Keratinocyte (primary cell): ENCODE data around the gene CREG2. TPM values are rescaled to one million over a fixed set of nuclear protein-coding genes. Genes with fewer than 3 reads are reported as not detected.

Experiments
- DNase-seq: peaks from one replicate; pipeline ENCODE4 v3.0.0-alpha.2; 2011; ENCODE audit warnings: low read depth, missing footprints, low spot score
- FAIRE-seq: peaks from 2 replicates; lab custom pipeline; 2011; peaks lifted over from hg19 to GRCh38; lab: Jason Lieb, UNC
- H2AFZ ChIP-seq: 2 replicates; pipeline ENCODE4 v1.6.0; 2012; ENCODE audit warnings: low read length, control low read depth, inconsistent platforms; ENCODE audit not compliant: control insufficient read depth
- H3K27ac ChIP-seq: 2 replicates; pipeline ENCODE4 v1.5.1; 2011; ENCODE audit warnings: low read length; ENCODE audit not compliant: control insufficient read depth, insufficient read depth
- H3K27me3 ChIP-seq: 3 replicates; pipeline ENCODE4 v1.6.0; 2011; ENCODE audit warnings: low read length; ENCODE audit not compliant: control insufficient read depth, insufficient read depth; ENCODE audit errors: extremely low read depth
- H3K36me3 ChIP-seq, 2 experiments: 2 replicates in 1 of 2; 3 replicates in 1 of 2; pipeline ENCODE4 v1.5.1; 2011; ENCODE audit warnings: low read length in 2 of 2, mild to moderate bottlenecking in 1 of 2; ENCODE audit not compliant: control insufficient read depth in 2 of 2, insufficient read depth in 2 of 2; ENCODE audit errors: extremely low read depth in 1 of 2
- H3K4me1 ChIP-seq: 3 replicates; pipeline ENCODE4 v1.5.1; 2011; ENCODE audit warnings: low read length; ENCODE audit not compliant: control insufficient read depth, insufficient read depth; ENCODE audit errors: extremely low read depth
- H3K4me2 ChIP-seq: 3 replicates; pipeline ENCODE4 v1.6.0; 2011; ENCODE audit warnings: low read depth, low read length; ENCODE audit not compliant: control insufficient read depth, insufficient read depth; ENCODE audit errors: extremely low read depth
- H3K4me3 ChIP-seq, 3 experiments: fragments of 200-600 bp in 1 of 3; sonication (generic) in 1 of 3; 2 replicates in 2 of 3; 3 replicates in 1 of 3; pipeline ENCODE4 v1.5.1; 2011 to 2016; ENCODE audit warnings: low read length in 3 of 3, mild to moderate bottlenecking in 3 of 3, control low read depth in 2 of 3, inconsistent platforms in 1 of 3, low read depth in 1 of 3, mixed read lengths in 1 of 3, mixed run types in 1 of 3, moderate library complexity in 1 of 3; ENCODE audit not compliant: control insufficient read depth in 2 of 3, insufficient read depth in 2 of 3; ENCODE audit errors: extremely low read depth in 1 of 3
- H3K79me2 ChIP-seq: 2 replicates; pipeline ENCODE4 v1.6.0; 2012; ENCODE audit warnings: low read length; ENCODE audit not compliant: control insufficient read depth, insufficient read depth
- H3K9ac ChIP-seq: 3 replicates; pipeline ENCODE4 v1.6.0; 2011; ENCODE audit warnings: low read length; ENCODE audit not compliant: control insufficient read depth, insufficient read depth; ENCODE audit errors: extremely low read depth
- H3K9me1 ChIP-seq: 3 replicates; pipeline ENCODE4 v1.6.0; 2011; ENCODE audit warnings: low read length; ENCODE audit not compliant: control insufficient read depth, insufficient read depth; ENCODE audit errors: extremely low read depth
- H3K9me3 ChIP-seq: 2 replicates; pipeline ENCODE4 v1.5.1; 2012; ENCODE audit warnings: low read depth, low read length; ENCODE audit not compliant: control insufficient read depth
- H4K20me1 ChIP-seq: 3 replicates; pipeline ENCODE4 v1.6.0; 2011; ENCODE audit warnings: low read length; ENCODE audit not compliant: control insufficient read depth, insufficient read depth; ENCODE audit errors: extremely low read depth
- CTCF ChIP-seq, 3 experiments: IDR thresholded peaks in 1 of 3; conservative IDR thresholded peaks in 1 of 3; optimal IDR thresholded peaks in 1 of 3; 2 replicates in 2 of 3; 3 replicates in 1 of 3; pipeline versions ENCODE3 to v1.5.1; 2011; ENCODE audit warnings: low read length in 3 of 3, mild to moderate bottlenecking in 3 of 3, moderate library complexity in 2 of 3, control low read depth in 1 of 3, inconsistent platforms in 1 of 3; ENCODE audit not compliant: insufficient read depth in 2 of 3; ENCODE audit errors: extremely low read depth in 1 of 3
- EZH2 ChIP-seq: IDR thresholded peaks from one replicate; pipeline ENCODE4 v1.6.1; 2012; ENCODE audit warnings: inconsistent platforms, mild to moderate bottlenecking, low read length, moderate library complexity
- dilution Hi-C: fragments of 300-500 bp; cut with MboI; formaldehyde crosslinking; loops from one replicate; pipeline ENCODE4 v1.7.0; 2020; ENCODE audit warnings: low sequenced_read_pairs; ENCODE audit not compliant: extremely low pct_ligation_motif_present
- polyA plus RNA-seq, 5 experiments: library from polyadenylated mRNA; depleted of rRNA in 3 of 5; stranded (reverse) in 3 of 5; stranded (forward) in 1 of 5; unstranded in 1 of 5; fragments of >200 nt; gene quantifications; 1 replicate in 1 of 5; 2 replicates in 3 of 5; 3 replicates in 1 of 5; pipeline versions ENCODE4 v1.2.1 to v1.2.3, GENCODE V29; 2011 to 2012; ENCODE audit warnings: missing spikeins in 2 of 5, low read depth in 1 of 5, low replicate concordance in 1 of 5

The CREG2 gene
- polyA plus RNA-seq, 1 donor (not counting 4 experiments of a cell fraction or from before 2014, with no cell fraction given) = 1.7 TPM

- no peak overlapping the region for H3K9ac ChIP-seq
- DNase-seq (no peak), FAIRE-seq (no peak)
- dilution Hi-C loops = no loop called here
- no peak overlapping the region for H3K4me2 ChIP-seq
- no peaks in the 10 kb centered on the region for H3K27me3 ChIP-seq
- H3K4me3 ChIP-seq = no peak overlapping the region
- no peaks in the 10 kb centered on the region for H3K9me3 ChIP-seq
- H3K79me2 ChIP-seq = no peaks in the 10 kb centered on the region
- TF ChIP-seq EZH2 = no peak
- no peak for TF ChIP-seq CTCF (optimal IDR thresholded peaks at IDR 0.05 in 1 of 3, IDR thresholded peaks at IDR 0.05 in 1 of 3, conservative IDR thresholded peaks at IDR 0.05 in 1 of 3; ENCODE audit: extremely low read depth in 1 of 3, insufficient read depth in 2 of 3, low read length in 3 of 3)
- no peak overlapping the region for H2AFZ ChIP-seq
- no peaks in the 10 kb centered on the region for H3K9me1 ChIP-seq
- peaks cover 24% of the 10 kb centered on the region for H3K4me1 ChIP-seq
- H4K20me1 ChIP-seq = no peaks in the 10 kb centered on the region
- H3K27ac ChIP-seq = no peak overlapping the region
- H3K36me3 ChIP-seq = no peaks in the 10 kb centered on the region
Observed at GRCh38 chr2:101399021-101399799, 11.9 kb upstream of the CREG2 start.

GRCh38 chr2:101398116-101398821, 11.0 kb upstream of the CREG2 start:
- TF ChIP-seq CTCF (optimal IDR thresholded peaks at IDR 0.05 in 1 of 3, IDR thresholded peaks at IDR 0.05 in 1 of 3, conservative IDR thresholded peaks at IDR 0.05 in 1 of 3; ENCODE audit: extremely low read depth in 1 of 3, insufficient read depth in 2 of 3, low read length in 3 of 3) (no peak), EZH2 (no peak)
- no peaks in the 10 kb centered on the region for H3K9me1 ChIP-seq
- dilution Hi-C loops = no loop called here
- no peak overlapping the region for H3K4me2 ChIP-seq
- DNase-seq (no peak), FAIRE-seq (no peak)
- H4K20me1 ChIP-seq = no peaks in the 10 kb centered on the region
- H3K4me1 ChIP-seq = peaks cover 24% of the 10 kb centered on the region
- no peaks in the 10 kb centered on the region for H3K79me2 ChIP-seq
- H3K27me3 ChIP-seq = no peaks in the 10 kb centered on the region
- H3K9ac ChIP-seq = no peak overlapping the region
- H2AFZ ChIP-seq = no peak overlapping the region
- no peaks in the 10 kb centered on the region for H3K36me3 ChIP-seq
- no peak overlapping the region for H3K27ac ChIP-seq
- H3K9me3 ChIP-seq = no peaks in the 10 kb centered on the region
- H3K4me3 ChIP-seq = no peak overlapping the region
